ENCODE data around the gene SIL1.
"Not testable (repeated sequence)": the region's sequence is repeated elsewhere in the genome, so short reads cannot be mapped to it uniquely, and the experiment has no call there.

- TF ChIP-seq EP300 (IDR thresholded peaks at IDR 0.05; ENCODE audit: borderline replicate concordance in 1 of 2, low read depth in 2 of 2, low read length in 2 of 2); SAP30 (IDR thresholded peaks at IDR 0.05; ENCODE audit: insufficient read depth, insufficient replicate concordance, low read length); CTCF (IDR thresholded peaks at IDR 0.05; ENCODE audit: control extremely low read depth in 1 of 3, insufficient read depth in 1 of 3, low read depth in 1 of 3, low read length in 3 of 3); CBX5 (IDR thresholded peaks at IDR 0.05; ENCODE audit: low read depth, low read length); POLR2A (IDR thresholded peaks at IDR 0.05; ENCODE audit: control extremely low read depth in 1 of 2, low read depth in 2 of 2, low read length in 2 of 2); BCL11A (IDR thresholded peaks at IDR 0.05; ENCODE audit: low read depth in 2 of 2, low read length in 2 of 2): not testable (repeated sequence)
These were observed 5.3 kb downstream of the SIL1 start for GRCh38 chr5:139192906-139193305.
